Iris pigment epithelial cell (primary cell): ENCODE results near the gene NTNG2.

Experiments
- DNase-seq: peaks from one replicate; pipeline ENCODE4 v3.0.0-alpha.2; 2011; ENCODE audit warnings: low read depth

NTNG2 gene

DNA sequence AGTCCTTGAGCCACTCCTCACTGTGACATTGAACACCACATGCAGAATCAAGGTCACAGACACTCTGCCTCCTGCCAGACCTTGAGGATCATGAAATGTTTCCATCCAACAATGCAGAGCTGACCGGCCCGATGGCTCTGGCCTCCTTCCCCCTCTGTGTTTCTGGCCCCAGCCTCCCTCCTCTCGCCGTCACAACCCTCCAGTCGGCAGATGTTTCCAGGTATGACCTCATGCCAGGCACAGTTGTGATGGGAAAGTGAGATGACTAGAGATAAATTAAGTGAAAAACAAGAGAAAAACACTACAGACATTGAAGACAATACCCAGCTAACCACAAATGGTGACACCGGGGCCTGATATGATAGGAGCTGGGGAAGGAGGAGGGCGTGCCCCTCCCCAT lies 9.8 kb downstream of the NTNG2 start:
- no peak for DNase-seq

DNA sequence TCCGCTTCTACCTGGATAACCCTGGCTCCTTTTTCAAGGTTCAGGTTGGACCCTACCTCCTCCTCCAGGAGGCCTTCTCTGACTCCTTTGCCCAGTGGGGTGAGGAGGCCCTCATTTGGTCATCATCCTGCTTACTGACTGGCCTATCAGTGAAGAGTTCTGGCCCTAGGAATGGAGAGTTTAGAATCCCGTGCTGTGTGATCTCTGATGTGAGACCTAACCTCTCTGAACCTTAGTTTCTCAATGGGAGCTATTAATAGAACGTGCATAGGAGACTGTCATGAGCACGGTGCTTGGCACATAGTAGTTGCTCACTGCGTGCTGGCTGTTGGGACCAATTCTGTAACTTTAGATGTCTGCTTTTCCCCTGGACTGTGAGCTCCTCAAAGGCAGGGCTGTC lies 10.3 kb downstream of the NTNG2 start:
- DNase-seq, result no peak

DNA sequence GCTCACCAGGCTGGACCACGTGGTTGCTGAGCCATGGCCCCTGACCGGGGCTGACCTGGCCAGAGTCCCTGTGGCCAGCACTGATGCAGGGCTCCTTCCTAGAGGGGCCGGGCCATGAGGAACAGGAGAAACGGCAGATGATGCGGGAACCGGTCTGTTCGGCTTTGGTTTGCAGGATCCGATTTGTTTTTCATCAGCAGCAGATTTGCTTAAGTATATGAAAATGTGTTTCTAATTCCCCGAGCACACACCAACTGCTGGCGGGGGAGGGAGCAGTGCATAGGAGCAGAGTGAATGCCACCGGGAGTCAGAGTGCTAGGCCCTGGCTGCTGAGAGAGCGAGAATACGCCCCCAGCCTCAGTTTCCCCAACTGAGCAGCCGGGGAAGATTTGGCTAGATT lies 13.6 kb downstream of the NTNG2 start:
- DNase-seq, result no peak

DNA sequence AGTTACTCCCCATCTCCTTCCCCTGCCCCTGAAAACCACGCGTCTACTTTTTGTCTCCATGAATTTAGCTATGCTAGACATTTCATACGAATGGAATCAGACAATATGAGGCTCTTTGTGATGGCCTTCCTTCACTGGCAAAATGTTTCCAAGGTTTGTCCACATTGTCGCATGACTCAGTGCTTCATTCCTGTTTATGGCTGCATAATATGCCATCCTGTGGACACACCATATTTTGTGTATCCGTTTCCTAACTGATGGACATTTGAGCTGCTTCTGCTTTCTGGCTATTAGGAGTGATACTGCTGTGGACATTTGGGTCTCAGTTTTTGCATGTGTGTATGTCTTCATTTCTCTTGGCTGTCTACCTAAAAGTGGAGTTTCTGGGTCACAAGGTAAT lies 14.5 kb downstream of the NTNG2 start:
- no peak for DNase-seq

DNA sequence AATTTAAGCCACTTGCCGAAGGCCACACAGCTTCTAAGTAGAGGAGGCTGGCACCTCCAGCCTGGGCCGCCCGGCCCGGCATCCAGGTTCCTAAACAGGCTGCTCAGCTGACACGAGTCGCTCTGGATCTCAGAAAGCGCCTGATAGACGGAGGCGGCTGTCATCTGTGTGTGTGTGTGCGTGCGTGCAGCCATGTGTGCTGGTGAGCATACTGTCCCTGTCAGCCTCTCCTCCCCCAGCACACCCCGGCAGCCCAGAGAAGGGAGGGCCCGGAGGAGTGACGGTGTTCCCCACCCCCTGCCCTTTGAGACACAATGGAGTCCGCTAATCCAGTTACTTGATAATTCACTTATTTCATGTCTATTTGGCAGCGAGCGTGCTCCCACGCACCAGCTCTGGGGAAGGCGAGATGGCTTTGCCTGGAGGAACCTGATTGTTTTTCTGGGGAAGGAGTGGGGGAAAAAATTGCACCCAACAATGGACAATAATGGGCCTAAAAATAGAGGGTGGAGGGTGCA lies 20.0 kb downstream of the NTNG2 start:
- no peak for DNase-seq

DNA sequence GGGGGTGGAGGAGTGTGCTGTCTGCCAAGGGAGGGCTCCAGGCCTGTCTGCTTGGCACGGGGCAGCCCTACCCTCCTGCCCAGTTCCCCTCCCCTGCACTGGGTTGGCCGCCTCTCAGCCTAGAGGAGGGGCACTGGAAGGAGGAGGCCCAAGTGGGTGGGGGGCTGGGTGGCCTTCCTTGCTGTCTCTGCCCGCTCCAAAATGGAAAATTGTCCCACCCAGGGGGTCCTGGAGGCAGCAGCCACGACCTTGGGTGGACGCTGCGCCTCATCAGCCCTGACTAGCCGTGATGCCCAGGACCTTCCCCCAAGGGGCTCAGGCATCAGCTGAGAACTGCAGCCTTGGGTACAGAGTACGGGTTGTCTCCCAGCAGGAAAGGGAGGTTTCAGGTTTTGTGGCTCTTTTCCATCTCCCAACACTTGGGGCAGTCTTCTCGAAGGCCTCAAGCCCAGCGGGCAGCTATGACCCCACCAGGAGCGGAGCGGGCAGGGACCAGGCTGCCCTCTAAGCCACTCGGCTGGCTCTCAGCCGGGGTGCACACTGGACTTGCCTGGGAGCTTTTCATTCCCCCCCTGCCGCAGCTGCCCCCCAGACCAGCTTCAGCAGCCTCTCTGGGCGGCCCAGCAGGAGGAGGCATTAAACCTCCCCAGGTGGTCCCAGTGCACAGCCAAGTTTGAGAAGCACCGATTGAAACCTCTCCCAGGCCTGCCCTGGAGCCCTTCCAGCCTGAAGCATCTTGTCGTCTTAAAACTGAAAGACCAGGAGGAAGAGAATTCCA lies 20.6 kb downstream of the NTNG2 start:
- DNase-seq, result no peak

DNA sequence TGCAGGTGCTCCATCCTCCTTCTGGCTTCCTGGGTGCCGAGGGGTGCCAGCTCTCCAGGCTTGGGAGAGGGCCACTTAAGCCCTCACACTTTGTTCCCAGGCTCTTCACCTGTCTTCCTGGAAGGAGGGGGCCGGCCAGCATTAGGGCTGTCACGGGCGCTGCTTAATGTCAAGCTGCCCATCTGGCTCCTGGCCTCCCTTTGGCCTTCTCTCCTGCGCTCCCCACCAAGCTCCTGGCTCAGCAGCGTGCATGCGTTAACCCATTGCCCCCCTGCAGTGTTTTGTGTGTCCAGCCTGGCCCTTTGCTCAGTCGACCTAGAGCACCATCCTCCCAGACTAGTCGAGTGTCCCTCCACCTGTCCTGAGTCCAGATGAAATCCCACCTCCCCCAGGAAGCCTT lies 21.3 kb downstream of the NTNG2 start:
- no peak for DNase-seq

DNA sequence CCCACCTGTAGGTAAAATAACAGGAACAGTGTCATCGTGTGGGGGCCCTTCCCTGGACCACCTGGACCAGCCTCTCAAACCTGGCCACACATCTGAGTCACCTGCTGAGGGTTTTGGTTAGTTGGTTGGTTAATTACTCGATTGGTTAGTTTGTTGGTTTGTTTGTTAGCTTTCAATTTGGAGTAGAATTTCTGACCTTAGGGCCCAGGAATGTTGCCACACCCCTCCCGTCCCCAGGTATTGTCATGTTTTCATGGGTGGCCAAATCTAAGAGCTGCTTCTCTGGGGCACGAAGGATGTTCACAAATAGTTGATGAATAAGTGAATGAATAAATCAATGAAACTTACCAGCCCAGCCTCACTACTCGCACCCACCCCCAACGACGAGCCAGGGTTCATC lies 21.9 kb downstream of the NTNG2 start:
- DNase-seq, result no peak

DNA sequence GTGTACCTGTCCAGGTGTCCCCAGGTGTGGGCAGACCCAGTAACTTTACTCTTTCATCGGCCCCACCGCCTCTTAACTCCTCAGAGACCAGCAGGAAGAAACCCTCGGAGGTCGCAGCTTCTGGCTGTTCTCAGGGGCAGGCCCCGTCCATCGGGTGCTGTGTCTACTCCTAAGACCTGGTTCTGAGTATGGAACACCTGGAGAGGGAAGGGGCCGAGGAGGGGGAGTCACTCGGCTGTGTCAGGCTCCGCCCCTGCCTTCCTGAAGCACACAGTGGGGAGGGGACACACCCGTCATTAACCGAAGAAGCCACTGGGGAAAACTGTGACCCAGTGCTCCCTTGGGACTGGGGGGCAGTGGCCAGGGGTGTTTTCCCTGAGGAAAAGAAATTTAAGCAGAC lies 22.3 kb downstream of the NTNG2 start:
- no peak for DNase-seq

DNA sequence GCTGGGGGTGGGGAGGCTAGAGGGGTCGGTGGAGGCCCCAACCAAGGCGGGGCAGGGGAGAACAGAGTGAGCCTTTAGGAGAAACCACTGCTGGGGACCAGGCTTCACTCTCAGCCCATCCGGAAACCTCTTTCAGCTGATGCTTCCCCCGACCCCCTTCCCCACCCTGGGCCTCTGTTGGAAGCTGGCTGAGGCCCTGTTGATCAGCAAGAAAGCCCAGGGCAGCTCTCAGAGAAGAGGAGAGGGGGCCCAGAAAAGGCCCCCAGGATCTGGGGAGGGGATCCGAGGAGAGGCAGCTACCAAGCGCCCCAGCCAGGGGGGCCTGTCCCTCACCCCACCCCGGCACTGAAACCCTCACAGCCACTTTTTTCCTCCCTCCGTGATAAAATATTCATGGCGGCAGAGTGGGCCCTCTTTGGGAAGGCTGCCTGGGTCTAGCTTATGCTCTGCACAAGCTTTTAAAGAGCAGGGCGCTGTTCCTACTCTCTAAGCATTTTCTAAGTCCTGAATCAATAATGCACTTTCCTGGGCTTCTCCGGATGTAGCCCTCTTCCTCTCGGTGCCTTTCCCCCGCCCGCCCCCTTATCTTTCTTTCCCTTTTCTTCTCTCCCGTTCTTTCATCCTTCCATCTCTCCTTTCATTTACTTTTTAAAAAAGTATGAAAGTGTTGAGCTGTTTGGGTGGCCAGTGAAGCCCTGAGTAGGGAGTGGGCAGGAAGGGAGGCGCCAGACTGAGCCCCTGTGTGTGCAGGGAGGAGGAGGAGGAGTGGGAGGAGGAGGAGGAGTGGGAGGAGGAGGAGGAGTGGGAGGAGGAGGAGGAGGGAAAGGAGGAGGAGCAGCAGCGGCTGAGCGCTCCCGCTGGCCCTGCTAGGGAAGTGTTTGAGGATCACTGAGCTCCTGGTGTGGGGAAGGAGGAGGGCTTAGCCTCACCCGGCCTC lies 23.5 kb downstream of the NTNG2 start:
- no peak for DNase-seq

DNA sequence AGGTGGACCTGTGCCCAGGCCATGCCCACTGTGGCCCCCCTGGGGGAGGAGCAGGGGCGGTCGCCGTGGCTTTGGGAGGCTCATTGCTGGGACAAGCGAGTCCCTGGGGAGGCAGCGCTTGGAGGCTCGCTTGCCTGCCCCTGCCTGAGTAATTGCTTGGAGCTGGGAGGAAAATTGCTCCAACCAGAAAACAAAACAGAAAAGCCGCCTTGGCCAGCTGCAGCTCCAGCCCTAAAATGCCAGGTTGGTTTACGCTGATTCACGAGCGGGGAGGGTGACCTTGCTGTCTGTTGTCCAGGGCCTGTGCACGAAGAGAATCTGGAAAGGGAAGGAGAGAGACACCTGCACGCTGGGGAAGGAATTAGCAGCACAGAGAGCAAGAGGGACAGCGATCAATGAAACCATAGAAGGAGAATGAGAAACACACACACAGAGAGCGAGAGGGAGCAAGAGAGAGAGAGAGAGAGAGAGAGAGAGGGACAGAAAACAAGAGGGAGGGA lies 25.3 kb downstream of the NTNG2 start:
- no peak for DNase-seq

DNA sequence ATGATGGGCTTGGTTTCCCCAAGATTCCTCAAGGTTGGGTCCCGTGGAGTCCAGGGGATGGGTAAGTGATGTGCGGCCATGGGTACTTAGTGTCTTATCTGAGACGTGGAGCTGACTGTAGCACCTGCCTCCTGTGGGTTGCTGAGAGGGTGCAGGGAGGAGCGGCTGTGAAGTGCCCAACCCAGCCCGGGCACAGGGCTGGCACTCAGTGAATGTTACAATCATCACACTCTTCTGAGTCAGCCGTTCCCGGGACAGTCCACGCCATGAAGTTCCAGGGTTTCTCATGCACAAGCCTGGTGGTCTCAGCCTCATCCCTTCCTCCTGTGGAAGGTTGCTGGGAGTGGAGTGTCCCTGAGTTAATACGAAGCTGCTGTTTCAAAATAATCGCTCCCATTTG lies 29.1 kb downstream of the NTNG2 start:
- DNase-seq, result no peak

DNA sequence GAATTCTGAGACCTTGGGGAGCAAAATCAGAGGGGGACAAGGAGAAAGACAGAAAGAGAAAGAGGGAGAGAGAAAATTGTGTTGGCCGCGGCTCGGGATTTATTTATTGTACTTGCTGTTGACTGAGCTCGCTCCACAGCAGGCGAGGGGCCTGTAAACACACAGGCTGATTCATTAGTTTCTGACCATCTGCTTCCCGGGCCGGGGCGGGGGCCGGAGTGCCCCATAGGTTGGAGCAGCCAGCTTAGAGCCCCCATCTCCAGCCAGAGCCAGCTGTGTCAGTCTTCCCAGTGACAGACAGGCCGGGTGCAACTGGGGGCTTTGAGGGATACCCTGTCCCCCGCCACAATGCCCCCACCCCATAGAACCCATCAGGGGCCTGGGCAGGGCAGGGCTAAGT lies 30.9 kb downstream of the NTNG2 start:
- peak; percentile 23 for DNase-seq

DNA sequence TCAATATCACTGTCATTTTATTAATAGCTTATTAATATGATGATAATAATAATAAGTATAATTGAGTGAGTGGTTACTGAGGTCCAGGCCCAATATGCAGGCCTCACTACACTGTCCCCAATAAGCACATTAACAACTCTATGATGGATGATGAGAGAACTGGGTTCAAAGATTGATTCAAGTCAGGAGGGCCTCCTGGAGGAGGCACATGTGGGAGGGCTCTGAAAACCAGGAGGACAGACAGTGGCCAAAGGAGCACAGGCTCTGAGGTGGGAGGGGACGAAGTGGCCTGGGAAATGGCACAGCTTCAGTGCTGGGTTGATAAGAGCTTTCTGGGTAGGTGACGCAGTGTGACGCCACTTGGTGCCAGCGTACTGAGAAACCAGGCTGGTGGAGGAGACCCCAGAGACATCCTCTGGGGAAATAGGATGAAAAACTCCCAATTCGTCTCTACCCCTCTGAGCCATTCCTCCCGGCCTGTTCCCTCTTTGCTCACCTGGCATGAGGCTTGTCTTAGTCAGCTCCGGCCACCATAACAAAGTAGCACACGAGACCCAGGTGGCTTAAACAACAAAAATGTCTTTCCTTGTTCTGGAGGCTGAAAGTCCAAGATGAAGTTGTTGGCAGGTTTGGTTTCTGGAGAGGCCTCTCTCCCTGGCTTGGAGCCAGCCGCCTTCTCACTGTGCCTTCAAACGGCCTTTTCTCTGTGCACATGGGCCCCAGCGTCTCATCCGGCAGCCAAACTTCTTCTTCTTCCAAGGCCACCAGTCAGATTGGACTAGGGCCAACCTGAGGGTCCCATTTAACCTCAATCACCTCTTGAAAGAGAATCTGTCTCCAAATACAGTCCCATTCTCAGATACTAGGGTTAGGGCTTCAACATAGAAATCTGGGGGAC lies 31.6 kb downstream of the NTNG2 start:
- DNase-seq, result no peak

DNA sequence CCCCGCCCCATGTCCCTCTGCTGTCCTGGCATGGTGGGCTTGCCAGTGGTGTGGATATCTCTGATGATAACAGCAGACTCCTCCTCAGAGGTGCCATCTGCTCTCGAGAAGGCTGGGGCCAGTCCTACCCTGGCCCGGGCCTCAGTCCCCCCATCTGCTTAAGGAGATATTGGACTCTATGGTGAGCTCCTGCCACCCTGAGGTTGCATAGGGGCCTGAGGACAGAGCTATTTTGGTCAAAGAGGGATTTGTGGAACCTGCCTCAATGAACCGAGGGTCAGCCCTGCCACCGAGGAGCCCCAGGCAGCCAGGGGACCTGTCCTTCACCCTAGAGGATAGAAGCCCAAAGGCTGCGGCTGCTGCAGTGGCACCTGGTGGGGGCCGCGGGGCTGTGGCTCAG lies 32.6 kb downstream of the NTNG2 start:
- DNase-seq, result no peak

DNA sequence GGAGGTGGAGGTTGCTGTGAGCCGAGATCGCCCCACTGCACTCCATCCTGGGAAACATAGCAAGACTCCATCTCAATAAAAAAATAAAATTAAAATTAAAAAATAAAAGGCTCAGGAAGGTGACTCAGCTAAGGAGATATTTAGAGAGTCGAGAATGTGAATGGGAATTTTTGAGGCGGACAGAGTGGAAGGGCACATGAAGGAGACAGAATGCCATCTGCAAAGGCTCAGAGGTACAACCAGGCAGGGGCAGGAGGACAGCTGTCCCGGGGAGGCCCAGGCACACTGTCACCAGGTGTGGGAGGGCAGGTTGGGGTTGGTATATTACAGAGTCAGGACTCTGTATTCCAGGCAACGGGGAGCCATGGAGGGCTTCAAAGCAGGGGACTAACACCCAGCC lies 35.5 kb downstream of the NTNG2 start:
- peak; percentile 8 for DNase-seq

DNA sequence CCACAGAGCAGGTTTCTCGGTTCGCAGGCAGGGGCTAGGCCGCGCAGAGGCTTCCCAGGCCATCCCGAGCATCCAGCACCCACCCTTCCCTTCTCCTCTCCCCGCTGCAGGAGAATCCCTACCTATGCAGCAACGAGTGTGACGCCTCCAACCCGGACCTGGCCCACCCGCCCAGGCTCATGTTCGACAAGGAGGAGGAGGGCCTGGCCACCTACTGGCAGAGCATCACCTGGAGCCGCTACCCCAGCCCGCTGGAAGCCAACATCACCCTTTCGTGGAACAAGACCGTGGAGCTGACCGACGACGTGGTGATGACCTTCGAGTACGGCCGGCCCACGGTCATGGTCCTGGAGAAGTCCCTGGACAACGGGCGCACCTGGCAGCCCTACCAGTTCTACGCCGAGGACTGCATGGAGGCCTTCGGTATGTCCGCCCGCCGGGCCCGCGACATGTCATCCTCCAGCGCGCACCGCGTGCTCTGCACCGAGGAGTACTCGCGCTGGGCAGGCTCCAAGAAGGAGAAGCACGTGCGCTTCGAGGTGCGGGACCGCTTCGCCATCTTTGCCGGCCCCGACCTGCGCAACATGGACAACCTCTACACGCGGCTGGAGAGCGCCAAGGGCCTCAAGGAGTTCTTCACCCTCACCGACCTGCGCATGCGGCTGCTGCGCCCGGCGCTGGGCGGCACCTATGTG lies 36.1 kb downstream of the NTNG2 start:
- no peak for DNase-seq

DNA sequence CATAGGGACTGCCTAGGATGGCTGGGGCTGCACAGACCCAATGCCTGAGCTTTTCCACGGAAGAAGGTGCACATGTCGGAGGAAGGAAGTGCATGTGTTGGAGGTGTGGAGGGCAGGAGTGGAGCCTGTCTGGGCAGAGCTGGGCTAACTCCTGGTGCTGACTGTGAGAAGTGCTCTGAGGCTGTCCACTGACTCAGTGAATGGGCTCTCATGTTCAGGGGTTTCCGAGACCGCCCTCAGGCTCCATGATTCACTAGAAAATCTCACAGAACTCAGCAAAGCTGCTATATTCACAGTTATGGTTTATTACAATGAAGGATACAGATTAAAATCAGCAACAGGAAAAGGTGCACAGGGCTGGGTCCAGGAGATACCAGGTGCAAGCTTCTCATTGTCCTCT lies 37.2 kb downstream of the NTNG2 start:
- DNase-seq, result no peak

DNA sequence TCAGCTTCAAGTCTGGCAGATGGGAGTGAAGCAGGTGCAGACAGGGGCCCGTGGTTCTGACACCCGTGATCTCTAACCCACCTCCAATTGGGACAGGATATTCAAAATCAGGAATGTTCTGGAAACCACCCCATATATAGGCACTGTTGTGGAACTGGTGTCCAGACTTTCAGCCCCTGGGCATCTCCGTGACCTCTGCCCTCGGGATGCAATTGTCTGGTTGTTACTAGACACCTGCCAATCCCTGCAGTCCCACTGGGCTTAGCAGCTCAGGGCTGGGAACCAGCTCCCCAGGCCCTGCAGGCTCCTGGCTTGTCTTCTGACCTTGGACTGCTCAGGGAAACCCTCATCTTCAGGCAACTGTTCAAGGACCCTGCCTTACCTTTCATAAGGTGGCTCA lies 38.8 kb downstream of the NTNG2 start:
- DNase-seq, result no peak

DNA sequence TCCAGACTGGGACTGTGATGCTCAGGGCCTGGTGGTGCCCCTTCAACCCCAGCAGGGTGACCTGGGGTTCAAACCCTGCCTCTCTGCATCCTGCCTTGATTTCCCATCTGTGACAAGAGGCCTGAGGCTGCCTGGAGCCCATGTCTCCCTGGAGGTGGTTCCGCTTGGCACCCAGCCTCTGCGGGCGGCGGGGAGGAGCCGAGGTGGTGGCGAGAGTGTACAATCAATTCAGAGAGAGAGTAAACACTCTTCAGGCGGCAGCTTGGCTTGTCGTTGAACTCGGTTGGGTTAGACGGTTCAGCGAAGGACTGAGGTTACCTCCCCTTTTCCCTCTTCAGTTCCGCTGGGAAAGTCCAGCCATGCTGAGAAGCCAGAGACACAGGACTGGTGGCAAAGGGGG lies 39.3 kb downstream of the NTNG2 start:
- DNase-seq, result no peak
